ENCODE results near the gene DEFB116. TPM values are rescaled to one million over a fixed set of nuclear protein-coding genes. Genes with fewer than 3 reads are reported as not detected.

The DEFB116 gene
- total and polyA plus RNA-seq, 2 of the 8 experiments (the other 6 are each of a cell fraction or from before 2014, with no cell fraction given): not detected

GRCh38 chr20:31355981-31356380 is 47.6 kb upstream of the DEFB116 start (continued):
- TF ChIP-seq GABPA (IDR thresholded peaks at IDR 0.05; ENCODE audit: borderline replicate concordance, insufficient read depth, low read length): no peak

- H3K27ac ChIP-seq (ENCODE audit: low read depth, low read length): no peak overlapping the region
- H2BK15ac ChIP-seq (ENCODE audit: low read length): no peak overlapping the region
- POLR2A ChIA-PET (ENCODE audit: partially characterized antibody): no interaction called here
- H3K18ac ChIP-seq (ENCODE audit: extremely low read depth, low read length): no peak overlapping the region
- H3K23me2 ChIP-seq (ENCODE audit: low read depth, low read length): no peaks in the 10 kb centered on the region
- H3K36me3 ChIP-seq (ENCODE audit: control insufficient read depth in 2 of 4, insufficient read depth in 4 of 4, low read length in 3 of 4): no peaks in the 10 kb centered on the region
- no peaks in the 10 kb centered on the region for H4K20me1 ChIP-seq (replicated peaks in 1 of 2; ENCODE audit: control insufficient read depth in 1 of 2, insufficient read depth in 2 of 2, low read length in 2 of 2)
- no peak overlapping the region for H3K14ac ChIP-seq (ENCODE audit: insufficient read length)
- no peaks in the 10 kb centered on the region for H3K79me2 ChIP-seq (ENCODE audit: control insufficient read depth in 1 of 2, insufficient read depth in 2 of 2, low read length in 2 of 2)
- H4K5ac ChIP-seq (ENCODE audit: insufficient read length, low read depth, low read length): no peak overlapping the region
- H3K79me1 ChIP-seq (ENCODE audit: low read depth, low read length): no peaks in the 10 kb centered on the region
- no peak overlapping the region for H3K23ac ChIP-seq (ENCODE audit: insufficient read length)
- H4K8ac ChIP-seq (ENCODE audit: extremely low read depth, insufficient read depth, low read length): no peak overlapping the region
- H2BK120ac ChIP-seq (replicated peaks; ENCODE audit: low read depth, low read length): no peak overlapping the region
- peaks cover 46 to 55% of the 10 kb centered on the region in 2 experiments for H3K9me3 ChIP-seq (ENCODE audit: insufficient read depth in 2 of 2, low read depth in 1 of 2, low read length in 1 of 2)
- DNase-seq (ENCODE audit: low read depth in 1 of 2, low spot score in 2 of 2) (no peak), FAIRE-seq (peak; percentile 19)
- no peaks in the 10 kb centered on the region for H3K4me1 ChIP-seq (replicated peaks in 1 of 4; ENCODE audit: control insufficient read depth in 3 of 4, insufficient read depth in 4 of 4, low read length in 3 of 4)
- no peak overlapping the region for H3K56ac ChIP-seq (replicated peaks; ENCODE audit: insufficient read length, low read depth, low read length)
- H4K91ac ChIP-seq (replicated peaks; ENCODE audit: insufficient read length, low read length): no peak overlapping the region
- H2AK5ac ChIP-seq (ENCODE audit: low read depth, low read length): no peak overlapping the region
- H3K9ac ChIP-seq (replicated peaks in 1 of 4; ENCODE audit: extremely low read depth in 1 of 4, low read depth in 3 of 4, low read length in 3 of 4): no peak overlapping the region
- H2BK5ac ChIP-seq (ENCODE audit: low read depth, low read length): no peak overlapping the region
- no peak overlapping the region for H3K4me3 ChIP-seq (ENCODE audit: extremely low read depth in 1 of 4, insufficient read depth in 2 of 4, low read depth in 3 of 4, low read length in 4 of 4)
- no peak overlapping the region for H3K4me2 ChIP-seq (ENCODE audit: insufficient read depth in 1 of 2, low read depth in 2 of 2, low read length in 2 of 2)
- H3K27me3 ChIP-seq (replicated peaks in 1 of 4; ENCODE audit: control insufficient read depth in 3 of 4, extremely low read depth in 1 of 4, insufficient read depth in 3 of 4, low read length in 3 of 4): no peaks in the 10 kb centered on the region
- no peak overlapping the region for H2BK12ac ChIP-seq (ENCODE audit: low read depth, low read length)
- no peak overlapping the region for H3K4ac ChIP-seq (replicated peaks; ENCODE audit: insufficient read length, low read depth, low read length)
- CTCF ChIA-PET (ENCODE audit: partially characterized antibody): no interaction called here
- no peak overlapping the region for H2AFZ ChIP-seq (ENCODE audit: low read length)
- H2BK20ac ChIP-seq (ENCODE audit: low read length): no peak overlapping the region
- TF ChIP-seq NANOG (IDR thresholded peaks at IDR 0.05; ENCODE audit: insufficient read depth, low read depth, low read length, poor library complexity, severe bottlenecking): no peak
- TF ChIP-seq GTF2F1 (IDR thresholded peaks at IDR 0.05; ENCODE audit: borderline replicate concordance, low read depth, low read length): no peak
- no peak for TF ChIP-seq CEBPB (IDR thresholded peaks at IDR 0.05; ENCODE audit: low read depth, low read length)
- no peak for TF ChIP-seq ATF3 (IDR thresholded peaks at IDR 0.05; ENCODE audit: insufficient read depth, low read depth, low read length)
- no peak for TF ChIP-seq JUND (IDR thresholded peaks at IDR 0.05; ENCODE audit: low read length)
- TF ChIP-seq JUN (IDR thresholded peaks at IDR 0.05; ENCODE audit: low read depth, low read length): no peak
- no peak for TF ChIP-seq TAF7 (optimal IDR thresholded peaks at IDR 0.05; ENCODE audit: borderline replicate concordance, low read depth, low read length)
- TF ChIP-seq POU5F1 (IDR thresholded peaks at IDR 0.05; ENCODE audit: low read depth, low read length): no peak
- TF ChIP-seq KDM4A (IDR thresholded peaks at IDR 0.05; ENCODE audit: low read depth, low read length, severe bottlenecking): no peak
- TF ChIP-seq SIX5 (IDR thresholded peaks at IDR 0.05; ENCODE audit: low read depth, low read length): no peak
- TF ChIP-seq EGR1 (IDR thresholded peaks at IDR 0.05; ENCODE audit: borderline replicate concordance, low read depth, low read length): no peak
- no peak for TF ChIP-seq CBX8 (IDR thresholded peaks at IDR 0.05; ENCODE audit: borderline replicate concordance, low read depth, low read length)
- TF ChIP-seq SP2 (IDR thresholded peaks at IDR 0.05; ENCODE audit: low read length): no peak
Observed at GRCh38 chr20:31341470-31341869, 33.1 kb upstream of the DEFB116 start.
